GM21526 (cell line): ENCODE measurements around the gene RGS6.

Experiments used
- ATAC-seq: cut with Tn5 transposase; IDR thresholded peaks from one replicate; pipeline ENCODE4 v1.9.1; 2021; ENCODE audit warnings: moderate library complexity; ENCODE audit not compliant: unreplicated experiment, low FRiP score

RGS6 gene

DNA sequence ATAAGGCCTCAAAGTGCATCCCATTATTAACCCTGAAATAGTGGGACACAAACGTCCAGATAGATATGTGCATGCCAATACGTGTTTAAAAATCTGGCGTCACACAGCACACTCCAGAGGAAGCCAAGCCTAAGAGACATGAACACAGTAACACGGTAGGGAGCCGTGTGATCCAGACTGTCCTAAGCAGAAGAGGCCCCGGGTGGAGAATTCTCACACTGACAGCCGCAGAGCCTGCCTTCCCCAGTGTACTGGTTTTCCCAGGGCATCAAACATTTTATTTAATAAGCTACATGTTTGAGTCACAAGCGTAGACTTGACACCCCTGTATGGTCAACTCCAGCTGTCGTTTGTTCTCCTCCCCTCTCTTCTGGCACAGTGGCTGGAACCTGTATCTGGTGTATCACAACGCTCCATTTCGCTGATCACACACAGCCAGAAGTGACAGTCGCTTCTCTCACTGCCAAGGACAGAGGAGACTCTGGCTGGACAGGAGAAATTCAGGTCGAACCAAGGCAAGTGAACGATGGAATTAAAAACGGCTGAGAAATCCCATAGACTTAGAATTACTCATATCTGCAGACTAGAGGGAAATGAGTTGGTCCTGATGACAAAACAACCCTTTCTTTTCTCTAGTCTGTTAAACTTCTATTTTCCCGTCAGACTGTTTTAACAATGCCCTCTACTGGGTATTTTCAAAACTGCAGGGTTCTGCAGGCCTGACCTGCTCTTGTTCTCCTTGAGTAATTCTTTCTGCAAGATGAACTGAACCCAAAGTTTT, 359.9 kb downstream of the RGS6 start:
- ATAC-seq, result no peak

DNA sequence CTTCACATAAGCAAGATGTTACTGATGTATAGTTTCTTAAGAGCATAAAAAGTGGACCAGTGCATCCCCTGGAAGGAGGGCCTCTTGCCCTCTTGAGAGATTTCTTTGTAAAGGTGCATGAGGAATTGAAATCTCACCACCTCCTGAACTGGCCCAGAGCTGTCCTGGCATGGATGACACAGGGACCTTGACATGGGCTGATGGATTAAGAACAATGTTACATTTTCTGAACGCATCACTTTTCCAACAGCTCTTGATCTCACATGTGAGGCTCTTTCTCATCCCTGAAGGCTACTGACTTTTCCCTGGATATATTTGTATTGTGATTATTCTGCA, 360.4 kb downstream of the RGS6 start:
- ATAC-seq, result no peak

DNA sequence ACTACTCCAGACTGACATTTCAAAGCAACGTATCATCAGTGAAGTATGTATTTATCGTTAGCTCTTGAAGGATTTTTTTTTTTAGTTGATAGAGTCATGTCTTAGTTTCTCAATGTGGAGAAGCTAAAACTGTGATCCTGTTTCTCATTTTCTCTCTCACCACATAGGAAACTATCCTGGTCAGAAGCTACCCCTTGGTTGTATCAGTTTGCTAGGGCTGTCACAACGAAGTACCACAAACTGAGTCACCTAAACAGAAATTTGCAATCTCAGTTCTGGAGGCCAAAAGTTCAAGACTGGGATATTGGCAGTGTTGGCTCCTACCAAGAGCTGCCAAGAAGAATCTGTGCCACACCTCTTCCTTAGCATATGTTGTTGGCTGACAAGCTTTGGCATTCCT, 369.1 kb downstream of the RGS6 start:
- no peak for ATAC-seq

DNA sequence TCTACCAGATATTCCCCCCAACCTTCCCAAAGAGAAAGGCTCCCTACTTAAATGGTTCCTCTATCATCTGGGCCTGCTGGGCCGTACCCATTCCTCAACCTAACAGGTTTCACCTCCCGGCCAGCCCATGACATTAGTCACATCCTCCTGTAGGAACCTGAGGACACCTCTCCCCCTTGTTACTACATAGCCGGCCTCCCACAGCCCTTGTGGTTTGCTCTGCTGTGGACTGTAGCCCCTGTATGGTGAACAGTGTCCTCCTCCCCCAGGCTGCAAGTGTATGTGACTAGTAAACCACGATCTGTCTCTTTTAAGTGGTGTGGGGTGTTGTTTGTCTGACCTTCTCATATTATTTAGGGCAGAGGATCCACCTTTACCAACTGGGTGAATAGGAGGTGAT, 371.7 kb downstream of the RGS6 start:
- ATAC-seq, result no peak

DNA sequence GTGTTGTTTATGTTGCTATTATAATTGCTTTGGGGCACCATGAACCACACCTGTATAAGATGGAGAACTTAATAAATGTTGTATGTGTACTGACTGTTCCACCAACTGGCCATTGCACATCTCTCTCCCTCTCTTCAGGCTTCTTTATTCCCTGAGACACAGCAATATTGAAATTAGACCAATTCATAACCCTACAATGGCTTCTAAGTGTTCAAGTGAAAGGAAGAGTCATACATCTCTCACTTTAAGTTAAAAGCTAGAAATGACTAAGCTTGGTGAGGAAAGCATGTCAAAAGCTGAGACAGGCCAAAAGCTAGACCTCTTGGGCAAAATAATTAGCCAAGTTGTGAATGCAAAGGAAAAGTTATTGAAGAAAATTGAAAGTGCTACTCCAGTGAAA, 373.3 kb downstream of the RGS6 start:
- ATAC-seq, result no peak

DNA sequence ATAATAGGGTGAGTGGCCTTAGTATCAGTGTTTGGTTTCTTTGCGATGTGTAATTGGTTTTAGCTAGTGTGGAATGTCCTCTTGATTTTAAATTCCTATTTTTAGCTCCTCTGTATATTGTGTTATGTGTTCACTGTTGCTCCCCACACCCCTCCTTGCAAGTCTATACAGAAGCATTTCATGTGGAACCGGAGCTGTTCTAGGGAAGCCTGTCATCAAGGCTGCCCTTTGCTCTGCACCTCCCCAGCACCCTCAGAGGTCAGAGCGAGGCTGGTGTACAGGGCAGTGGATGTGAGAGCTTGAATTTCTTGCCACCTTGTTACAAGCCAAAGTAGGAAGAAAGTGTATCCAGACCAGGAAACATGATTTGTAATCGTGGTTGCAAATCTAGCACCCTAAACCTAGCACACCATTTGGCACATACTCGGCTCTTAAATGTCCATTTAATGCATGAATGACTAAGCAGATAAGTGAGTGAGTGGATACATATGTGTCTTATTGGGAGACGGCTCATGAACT, 376.8 kb downstream of the RGS6 start:
- no peak for ATAC-seq

DNA sequence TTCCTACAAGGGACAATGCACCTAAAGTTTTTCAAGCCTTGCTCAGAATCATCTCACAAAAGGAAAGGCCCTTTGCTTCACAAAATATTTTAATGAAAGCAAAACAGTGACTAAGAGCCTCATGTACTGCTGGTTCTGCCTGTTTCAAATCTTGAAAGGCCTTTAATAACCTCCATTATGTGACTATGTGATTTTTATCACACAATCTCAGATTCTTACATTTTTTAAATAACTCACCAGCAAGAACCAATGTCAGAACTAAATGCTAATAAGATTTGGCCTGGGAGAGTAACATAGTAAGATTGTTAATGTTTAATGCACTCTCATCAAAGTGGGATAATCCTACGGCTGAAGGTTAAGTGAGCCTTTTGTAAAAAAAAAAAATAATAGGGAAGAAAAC, 378.9 kb downstream of the RGS6 start:
- no peak for ATAC-seq

DNA sequence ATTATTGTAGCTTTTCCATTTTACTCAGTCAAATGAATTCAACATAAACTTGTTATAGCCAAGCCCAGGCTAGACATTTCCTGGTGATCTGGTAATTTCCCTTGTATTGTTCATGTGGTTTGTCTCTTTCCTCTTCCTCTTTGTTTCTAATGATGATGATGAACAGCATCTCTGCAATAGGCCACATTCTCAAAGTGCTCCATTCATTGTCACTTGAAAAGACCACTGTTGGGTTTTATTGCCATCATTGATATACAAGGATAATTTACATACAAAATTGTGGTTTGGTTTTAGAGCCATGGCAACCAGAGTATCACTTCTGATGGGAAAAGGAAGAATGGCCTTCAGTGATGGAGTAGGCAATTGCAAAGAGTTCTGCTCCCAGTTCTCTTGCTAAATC, 379.3 kb downstream of the RGS6 start:
- ATAC-seq, result no peak

DNA sequence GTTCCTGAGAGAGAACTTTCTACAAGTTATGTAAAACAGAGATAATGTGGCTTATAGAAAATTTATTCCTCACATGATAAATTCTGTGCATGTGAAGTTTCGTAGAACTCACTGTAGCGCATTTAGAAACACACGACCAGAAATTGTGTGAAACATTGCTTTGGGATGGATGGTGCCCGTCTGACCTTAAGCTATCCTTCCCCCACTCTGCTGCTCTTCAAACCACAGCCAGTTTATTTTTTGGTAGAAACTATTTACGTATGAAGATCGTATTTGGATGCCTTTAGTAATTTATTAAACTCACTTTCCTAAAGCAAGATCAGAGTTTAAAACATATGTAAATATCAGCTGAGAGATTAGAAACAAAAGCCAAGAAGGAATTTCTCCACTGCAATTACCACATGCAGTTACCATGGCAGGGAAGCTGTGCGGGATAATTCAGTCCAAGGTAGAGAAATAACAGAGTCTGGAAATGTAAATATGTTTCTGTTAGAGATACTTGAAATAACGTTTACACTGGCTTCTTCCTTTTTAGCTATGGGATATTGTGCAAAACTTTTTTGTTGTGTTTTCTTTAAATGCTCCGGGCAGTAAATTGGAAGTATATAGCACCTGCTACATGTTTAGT, 382.7 kb downstream of the RGS6 start:
- ATAC-seq, result no peak

DNA sequence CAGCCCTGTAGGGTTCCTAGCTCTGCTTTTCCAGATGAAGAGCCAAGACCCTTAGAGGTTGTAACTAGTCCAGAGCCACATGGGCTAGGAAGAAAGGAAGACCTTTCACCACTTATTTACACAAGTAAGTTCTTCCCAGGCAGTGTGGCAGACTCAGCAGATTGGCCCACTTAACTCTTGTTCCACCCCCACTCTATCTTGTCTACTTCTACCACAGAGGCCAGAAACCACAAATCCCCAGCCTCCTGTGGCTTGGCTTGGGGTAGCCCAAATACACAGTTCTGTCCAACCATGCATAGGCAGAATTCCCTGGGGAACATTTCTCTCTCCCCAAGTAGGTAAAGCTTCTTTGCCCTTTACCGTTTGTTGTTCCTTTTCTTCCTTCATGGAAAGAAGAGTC, 383.5 kb downstream of the RGS6 start:
- ATAC-seq, result no peak

DNA sequence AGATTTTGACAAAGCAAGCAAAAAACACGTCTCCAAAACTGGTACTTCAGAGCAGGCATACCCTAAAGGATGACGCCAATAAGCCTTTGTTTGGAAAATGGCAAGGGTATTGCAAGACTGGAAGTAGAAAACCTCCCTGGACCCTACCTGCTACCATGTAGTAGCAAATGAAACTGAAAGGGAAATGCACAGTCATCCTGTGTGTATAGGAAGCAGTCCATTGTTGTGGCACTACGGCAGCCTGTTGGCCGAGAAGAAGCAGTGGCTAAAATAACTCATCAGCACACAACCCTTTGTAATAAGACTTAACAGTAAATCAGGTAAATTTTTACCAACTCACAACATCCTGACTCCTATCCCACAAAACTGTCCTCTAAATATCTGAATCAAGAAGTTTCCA, 386.4 kb downstream of the RGS6 start:
- ATAC-seq, result no peak

DNA sequence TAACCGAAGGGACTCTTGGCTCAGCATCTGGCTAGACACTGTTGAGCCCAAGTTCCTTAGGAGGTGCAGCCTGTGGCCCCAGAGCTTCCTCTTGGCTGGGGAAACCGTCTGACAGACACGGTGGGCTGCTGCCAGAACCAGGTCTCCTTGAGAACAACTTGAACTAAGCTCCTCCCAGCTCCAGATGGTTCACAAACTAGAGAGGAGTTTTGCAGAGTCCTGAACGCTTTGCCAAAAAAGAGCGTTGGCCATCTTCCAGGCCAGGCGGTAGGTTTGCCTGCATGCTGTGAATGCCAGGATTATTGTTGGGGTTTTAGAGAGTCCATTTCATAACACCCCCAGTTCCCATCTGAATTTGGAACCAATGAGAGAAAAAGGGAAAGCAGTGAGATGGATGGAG, 399.8 kb downstream of the RGS6 start:
- no peak for ATAC-seq

DNA sequence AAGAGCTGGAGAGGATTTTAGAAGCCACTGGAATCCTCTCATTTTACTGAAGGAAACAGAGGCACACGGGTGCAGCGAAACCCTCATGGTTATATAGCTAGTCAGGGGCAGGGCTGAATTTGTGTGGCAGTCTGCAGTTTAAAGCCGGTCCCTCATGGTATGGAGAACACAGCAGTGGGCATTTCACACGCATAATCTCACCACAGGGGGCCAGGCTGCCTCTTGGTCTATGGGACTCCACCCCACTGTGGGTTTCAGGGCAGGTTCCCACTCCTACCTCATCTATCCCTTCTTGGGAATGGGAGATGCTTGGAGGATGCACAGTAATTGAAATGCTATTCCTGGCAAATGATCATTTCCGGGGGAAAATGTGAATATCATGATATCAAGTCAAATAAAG, 400.6 kb downstream of the RGS6 start:
- no peak for ATAC-seq

DNA sequence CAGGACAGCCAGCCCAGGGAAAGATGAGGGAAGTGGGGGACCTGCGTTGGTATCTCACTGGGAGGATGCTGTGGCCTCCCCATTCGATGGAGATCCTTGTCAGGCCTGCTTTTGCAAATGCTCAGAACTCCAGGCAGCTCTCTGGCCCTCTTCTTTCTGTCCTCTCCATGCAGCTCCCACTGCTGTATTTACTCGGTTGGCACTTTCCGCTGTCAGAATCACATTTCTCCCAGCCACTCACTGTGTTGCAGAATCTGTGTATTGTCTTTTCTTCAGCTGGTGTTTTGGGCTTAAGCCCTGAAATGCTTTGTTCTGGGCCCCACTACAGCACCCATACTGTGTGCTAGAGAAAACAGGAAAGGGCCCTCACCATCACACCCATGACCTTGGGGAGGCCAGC, 401.1 kb downstream of the RGS6 start:
- no peak for ATAC-seq

DNA sequence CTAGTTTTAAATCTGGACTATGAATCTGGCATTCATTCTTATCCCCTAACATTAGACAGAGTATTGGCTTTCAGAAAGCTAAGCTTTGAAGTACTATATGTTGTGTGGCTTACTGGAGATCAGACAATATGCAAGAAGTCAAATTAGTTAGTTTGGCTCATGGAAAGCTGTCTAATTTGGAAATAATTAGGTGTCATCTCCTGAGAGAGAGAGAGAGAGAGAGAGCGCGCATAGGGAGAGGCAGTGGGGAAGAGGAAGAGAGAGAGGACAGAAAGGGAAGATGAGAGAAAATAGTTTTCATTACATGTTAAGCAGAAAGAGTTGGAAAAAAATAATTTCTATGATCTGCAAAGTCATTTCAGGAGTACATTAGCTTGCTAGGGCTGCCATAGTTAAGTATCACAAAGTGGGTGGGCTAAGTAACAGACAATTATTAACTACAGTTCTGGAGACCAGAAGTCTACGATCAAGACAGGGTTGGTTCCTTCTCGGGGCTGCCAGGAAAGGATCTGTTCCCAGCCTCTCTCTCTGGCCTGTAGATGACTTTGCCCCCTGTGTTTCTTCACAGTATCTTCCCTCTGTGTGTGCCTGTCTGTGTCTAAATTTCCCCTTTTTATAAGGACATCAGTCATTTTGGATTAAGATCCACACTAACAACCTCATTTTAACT, 404.2 kb downstream of the RGS6 start:
- ATAC-seq, result no peak

DNA sequence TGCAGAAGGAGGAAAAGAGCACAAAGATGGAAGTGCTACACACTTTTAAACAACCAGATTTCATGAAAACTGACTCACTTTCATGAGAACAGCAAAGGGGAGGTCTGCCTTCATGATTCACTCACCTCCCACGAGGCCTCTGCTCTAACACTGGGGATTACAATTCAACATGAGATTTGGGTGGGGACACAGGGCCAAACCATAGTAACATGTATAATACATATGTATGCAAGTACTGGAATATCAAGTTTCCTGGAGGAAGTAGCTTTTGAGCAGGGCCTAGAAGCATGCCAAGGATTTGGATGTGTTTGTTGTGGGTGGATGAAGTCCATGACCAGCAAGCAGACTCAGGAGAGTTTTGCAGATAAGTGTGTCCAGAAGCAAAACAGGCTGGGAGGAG, 409.0 kb downstream of the RGS6 start:
- ATAC-seq, result no peak

DNA sequence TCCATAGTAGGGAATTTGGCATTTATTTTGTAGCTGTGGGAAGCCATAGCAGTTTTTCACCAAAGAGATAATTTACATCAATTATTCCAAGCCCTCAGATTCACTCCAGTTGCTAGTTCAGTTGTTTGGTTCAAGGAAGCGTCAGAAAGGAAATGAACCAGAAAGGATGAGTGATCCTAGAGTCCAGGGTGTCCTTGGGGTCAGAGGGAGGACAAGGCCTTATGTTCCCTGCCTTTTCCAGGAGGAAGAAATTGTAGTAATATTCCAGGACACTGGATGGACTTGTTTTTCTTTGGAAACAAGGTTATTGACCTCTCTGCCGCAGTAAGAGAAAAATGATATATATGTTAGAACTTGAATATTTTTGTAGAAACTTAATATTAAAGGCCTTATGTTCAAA, 409.5 kb downstream of the RGS6 start:
- no peak for ATAC-seq

DNA sequence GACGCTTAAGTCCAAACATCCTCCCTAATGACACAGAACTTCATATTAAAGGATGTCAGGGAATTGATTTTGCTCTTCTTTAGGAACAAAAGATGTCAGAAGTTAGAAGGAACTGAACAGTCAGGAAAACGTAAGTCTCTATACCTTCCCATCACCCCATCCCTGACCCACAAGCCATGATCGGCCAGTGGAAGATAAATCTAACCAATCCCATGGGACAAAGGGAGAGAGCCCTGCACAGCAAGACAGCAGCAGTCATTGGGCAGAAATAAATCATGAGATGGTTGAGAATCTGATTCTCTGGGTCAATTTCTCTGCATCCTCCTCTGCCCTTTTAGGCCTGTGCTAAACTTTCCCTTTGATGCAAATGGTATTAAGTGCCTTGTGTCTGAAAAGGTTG, 414.9 kb downstream of the RGS6 start:
- ATAC-seq, result no peak

DNA sequence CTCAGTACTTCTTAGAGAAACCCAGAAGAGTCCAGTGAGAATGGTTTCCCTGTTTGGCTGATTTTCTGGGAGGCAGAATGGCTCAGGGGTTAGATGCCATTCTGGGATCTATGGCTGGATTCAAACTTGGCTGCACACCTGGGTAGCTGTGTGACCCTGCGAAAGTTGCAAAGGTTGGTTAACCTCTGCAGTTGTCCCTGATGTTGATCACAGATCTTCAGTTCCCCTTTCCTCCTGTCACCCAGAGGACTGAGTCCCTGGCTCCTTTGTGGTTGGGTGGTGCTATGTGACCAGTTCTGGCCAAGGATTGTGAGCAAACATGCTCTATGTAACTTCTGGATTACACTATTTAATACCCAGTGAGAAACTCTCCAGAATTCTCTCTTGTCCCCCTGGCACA, 418.0 kb downstream of the RGS6 start:
- no peak for ATAC-seq

DNA sequence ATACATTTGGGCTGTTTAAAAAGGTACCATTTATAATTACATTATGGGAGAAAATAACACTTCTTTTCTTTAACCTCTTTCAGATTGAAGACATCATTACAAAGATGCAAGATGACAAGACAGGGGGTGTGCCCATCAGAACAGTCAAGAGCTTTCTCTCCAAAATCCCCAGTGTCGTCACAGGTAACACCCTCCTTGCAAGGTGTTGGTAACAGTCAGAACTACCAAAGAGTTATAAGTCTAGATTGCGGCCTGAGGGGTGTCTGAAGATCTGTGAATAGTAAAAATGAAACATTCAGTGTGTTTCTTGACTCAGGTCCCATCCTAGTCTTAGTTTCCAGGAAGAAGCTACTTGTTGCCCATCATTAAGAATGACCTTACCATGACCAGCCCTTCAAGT, 419.8 kb downstream of the RGS6 start:
- ATAC-seq, result no peak

DNA sequence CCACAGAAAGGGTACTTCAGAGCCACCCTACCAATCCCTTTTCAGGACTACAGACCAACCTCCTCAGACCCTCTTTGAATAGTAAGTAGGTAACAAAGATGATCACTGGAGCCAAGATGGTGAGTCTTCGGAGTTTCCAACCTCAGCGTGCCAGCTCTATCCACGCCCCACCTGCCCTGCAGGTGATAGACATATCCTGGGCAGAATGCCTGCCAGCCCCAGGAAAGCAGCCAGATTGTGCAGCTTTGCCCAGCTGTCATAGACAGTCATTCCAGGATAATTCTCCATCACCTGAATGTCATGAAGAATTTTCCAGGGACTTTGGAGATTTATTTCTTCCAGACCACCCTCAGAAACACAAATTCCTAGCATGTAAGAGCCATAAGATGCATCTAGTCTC, 434.4 kb downstream of the RGS6 start:
- no peak for ATAC-seq

DNA sequence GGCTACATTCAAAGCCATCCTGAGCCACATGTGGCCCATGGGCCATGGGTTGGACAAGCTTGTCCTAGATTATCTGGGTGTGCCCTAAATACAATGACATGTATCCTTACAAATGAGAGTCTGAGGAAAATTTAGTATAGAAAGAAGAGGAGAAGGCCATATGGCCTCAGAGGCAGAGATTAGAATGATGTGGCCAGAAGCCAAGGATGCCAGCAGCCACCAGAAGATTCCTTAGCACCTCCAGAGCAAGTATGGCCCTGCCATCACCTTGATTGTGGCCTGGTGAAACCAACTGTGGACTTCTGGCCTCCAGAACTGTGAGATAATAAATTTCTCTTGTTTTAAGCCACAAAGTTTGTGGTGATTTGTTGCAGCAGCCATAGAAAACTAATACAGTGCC, 436.9 kb downstream of the RGS6 start:
- no peak for ATAC-seq
